Activated naive CD4-positive, alpha-beta T cell treated with anti-CD3 and anti-CD28 coated beads for 36 hours (primary cell): ENCODE results near the gene ZC3H4. TPM values are rescaled to one million over a fixed set of nuclear protein-coding genes. Genes with fewer than 3 reads are reported as not detected.

Experiments
- CTCF ChIA-PET: fragments of 350-600 bp; sonication (Branson Sonifier 250); formaldehyde crosslinking; loops from one replicate; lab custom pipeline; 2021; ENCODE audit warnings: antibody characterized with exemption; lab: Charles Lee
- DNase-seq: peaks from one replicate; pipeline ENCODE4 v3.0.0-alpha.2; 2020
- H3K27ac Mint-ChIP-seq: one replicate; pipeline ENCODE4 v1.8.0; 2021; ENCODE audit warnings: mild to moderate bottlenecking, mixed read lengths
- H3K27me3 Mint-ChIP-seq: one replicate; pipeline ENCODE4 v1.8.0; 2021; ENCODE audit warnings: low read depth, mixed read lengths
- H3K36me3 Mint-ChIP-seq: one replicate; pipeline ENCODE4 v1.8.0; 2021; ENCODE audit warnings: low read depth, mixed read lengths
- H3K4me1 Mint-ChIP-seq: one replicate; pipeline ENCODE4 v1.8.0; 2021; ENCODE audit warnings: low read depth, mixed read lengths
- H3K4me3 Mint-ChIP-seq: one replicate; pipeline ENCODE4 v1.8.0; 2021; ENCODE audit warnings: mild to moderate bottlenecking, moderate library complexity, mixed read lengths
- H3K9me3 Mint-ChIP-seq: one replicate; pipeline ENCODE4 v1.8.0; 2021; ENCODE audit warnings: mixed read lengths
- intact Hi-C: fragments of 100-400 bp; cut with micrococcal nuclease; formaldehyde crosslinking; loops from one replicate; pipeline ENCODE4 v1.15.1; 2023
- total RNA-seq, 2 experiments: library from RNA; stranded (reverse); gene quantifications; one replicate each; pipeline ENCODE4 v1.2.3, GENCODE V29; 2021

The ZC3H4 gene
- total RNA-seq, 2 experiments from 2014 or later = 46.0 to 48.8 TPM

- Mint-ChIP-seq H3K4me1 (peaks cover 51% of the 10 kb centered on the region), H3K4me3 (peak overlapping the region; percentile 99), H3K27me3 (no peaks in the 10 kb centered on the region), H3K36me3 (peaks cover 42% of the 10 kb centered on the region), H3K27ac (peak overlapping the region; percentile 18), H3K9me3 (peaks cover 3% of the 10 kb centered on the region)
- DNase-seq = no peak
- CTCF ChIA-PET = interaction anchor here (0.6 to 3.5 kb wide), 11 partner anchors 11 to 119 kb away, joined by 3 to 30 read pairs (median 7); no protein-coding TSS in a partner anchor
- intact Hi-C loops = loop anchor here (5.0 kb wide), 1 partner anchor 95 kb away; no protein-coding TSS in a partner anchor
Measured at GRCh38 chr19:47132194-47132852, 18.7 kb upstream of the ZC3H4 start.

GRCh38 chr19:47130589-47131227, 17.1 kb upstream of the ZC3H4 start, which contains the start of gene SAE1:
SAE1 (plus strand) TSS chr19:47130835; CDS start chr19:47130931, 96 bp downstream.
- Mint-ChIP-seq H3K27me3 (no peaks in the 10 kb centered on the region), H3K9me3 (peaks cover 3% of the 10 kb centered on the region), H3K4me1 (peaks cover 41% of the 10 kb centered on the region), H3K4me3 (peak within 1 kb of the TSS; percentile 99), H3K27ac (peak within 1 kb of the TSS; percentile 99), H3K36me3 (peaks cover 42% of the 10 kb centered on the region)
- intact Hi-C loops = loop anchor here (1.0 to 5.0 kb wide), 5 partner anchors 18 to 114 kb away; partner anchors contain the start of gene ZC3H4
- DNase-seq = peak; percentile 95
- CTCF ChIA-PET = interaction anchor here (0.6 to 3.5 kb wide), 17 partner anchors 13 to 756 kb away, joined by 3 to 30 read pairs (median 7); partner anchors contain the start of genes SULT2A1 and ZC3H4

GRCh38 chr19:47130120-47130588, 16.6 kb upstream of the ZC3H4 start:
- H3K9me3 Mint-ChIP-seq = peaks cover 3% of the 10 kb centered on the region
- intact Hi-C loops = loop anchor here (1.0 to 5.0 kb wide), 5 partner anchors 17 to 114 kb away; partner anchors contain the start of gene ZC3H4
- H3K4me1 Mint-ChIP-seq = peaks cover 39% of the 10 kb centered on the region
- peak overlapping the region; percentile 99 for H3K4me3 Mint-ChIP-seq
- peaks cover 39% of the 10 kb centered on the region for H3K36me3 Mint-ChIP-seq
- DNase-seq = no peak
- peak overlapping the region; percentile 99 for H3K27ac Mint-ChIP-seq
- H3K27me3 Mint-ChIP-seq = no peaks in the 10 kb centered on the region
- CTCF ChIA-PET = interaction anchor here (1.0 to 3.5 kb wide), 4 partner anchors 16 to 117 kb away, joined by 5 to 30 read pairs (median 14); no protein-coding TSS in a partner anchor

- Mint-ChIP-seq H3K4me1 (peaks cover 38% of the 10 kb centered on the region), H3K4me3 (no peak overlapping the region), H3K27ac (no peak overlapping the region), H3K36me3 (peaks cover 36% of the 10 kb centered on the region), H3K9me3 (peaks cover 3% of the 10 kb centered on the region), H3K27me3 (no peaks in the 10 kb centered on the region)
- CTCF ChIA-PET = interaction anchor here (1.0 kb wide), 1 partner anchor 116 kb away, joined by 5 read pairs; no protein-coding TSS in a partner anchor
- DNase-seq = no peak
- intact Hi-C loops = no loop called here
Measured at GRCh38 chr19:47129579-47129978, 16.0 kb upstream of the ZC3H4 start.

GRCh38 chr19:47125669-47125938, 12.0 kb upstream of the ZC3H4 start:
- Mint-ChIP-seq H3K27ac (no peak overlapping the region), H3K36me3 (peaks cover 4% of the 10 kb centered on the region), H3K4me3 (no peak overlapping the region), H3K27me3 (no peaks in the 10 kb centered on the region), H3K4me1 (peaks cover 9% of the 10 kb centered on the region), H3K9me3 (peaks cover 3% of the 10 kb centered on the region)
- DNase-seq = no peak
- intact Hi-C loops = loop anchor here (1.0 kb wide), 3 partner anchors 46 to 112 kb away; no protein-coding TSS in a partner anchor
- CTCF ChIA-PET = interaction anchor here (0.6 to 2.6 kb wide), 19 partner anchors 9 to 442 kb away, joined by 3 to 35 read pairs (median 4); partner anchors contain the start of gene ZC3H4

GRCh38 chr19:47124937-47125668, 11.5 kb upstream of the ZC3H4 start:
- H3K36me3 Mint-ChIP-seq = no peaks in the 10 kb centered on the region
- no peak for DNase-seq
- intact Hi-C loops = loop anchor here (1.0 kb wide), 3 partner anchors 46 to 112 kb away; no protein-coding TSS in a partner anchor
- H3K27ac Mint-ChIP-seq = no peak overlapping the region
- H3K4me1 Mint-ChIP-seq = peaks cover 5% of the 10 kb centered on the region
- no peaks in the 10 kb centered on the region for H3K27me3 Mint-ChIP-seq
- H3K9me3 Mint-ChIP-seq = no peaks in the 10 kb centered on the region
- CTCF ChIA-PET = interaction anchor here (0.6 to 3.5 kb wide), 22 partner anchors 9 to 226 kb away, joined by 3 to 35 read pairs (median 4); partner anchors contain the start of gene ZC3H4
- no peak overlapping the region for H3K4me3 Mint-ChIP-seq

GRCh38 chr19:47123406-47123805, 9.8 kb upstream of the ZC3H4 start:
- Mint-ChIP-seq H3K27me3 (no peaks in the 10 kb centered on the region), H3K27ac (no peak overlapping the region), H3K4me3 (no peak overlapping the region), H3K9me3 (no peaks in the 10 kb centered on the region), H3K36me3 (no peaks in the 10 kb centered on the region), H3K4me1 (peaks cover 5% of the 10 kb centered on the region)
- intact Hi-C loops = no loop called here
- CTCF ChIA-PET = interaction anchor here (0.6 to 3.5 kb wide), 14 partner anchors 10 to 409 kb away, joined by 3 to 26 read pairs (median 4); partner anchors contain the start of gene ZC3H4
- no peak for DNase-seq

GRCh38 chr19:47122359-47123335, 9.1 kb upstream of the ZC3H4 start:
- intact Hi-C loops = no loop called here
- Mint-ChIP-seq H3K4me1 (peaks cover 5% of the 10 kb centered on the region), H3K4me3 (no peak overlapping the region), H3K27ac (no peak overlapping the region), H3K27me3 (no peaks in the 10 kb centered on the region), H3K9me3 (no peaks in the 10 kb centered on the region), H3K36me3 (no peaks in the 10 kb centered on the region)
- DNase-seq = no peak
- CTCF ChIA-PET = interaction anchor here (0.7 to 3.5 kb wide), 9 partner anchors 16 to 173 kb away, joined by 3 to 26 read pairs (median 5); no protein-coding TSS in a partner anchor

GRCh38 chr19:47120470-47121067, 7.0 kb upstream of the ZC3H4 start:
- Mint-ChIP-seq H3K4me3 (no peak overlapping the region), H3K9me3 (no peaks in the 10 kb centered on the region), H3K4me1 (peaks cover 5% of the 10 kb centered on the region), H3K27me3 (no peaks in the 10 kb centered on the region), H3K27ac (peak overlapping the region; percentile 19), H3K36me3 (no peaks in the 10 kb centered on the region)
- DNase-seq = no peak
- intact Hi-C loops = no loop called here
- CTCF ChIA-PET = interaction anchor here (1.2 to 2.6 kb wide), 4 partner anchors 41 to 187 kb away, joined by 3 to 9 read pairs (median 5); no protein-coding TSS in a partner anchor

GRCh38 chr19:47113850-47114651, 475 bp upstream of the ZC3H4 start:
- peak overlapping the region; percentile 99 for H3K4me3 Mint-ChIP-seq
- H3K27ac Mint-ChIP-seq = peak overlapping the region; percentile 100
- intact Hi-C loops = loop anchor here (1.0 to 5.0 kb wide), 12 partner anchors 17 to 325 kb away; partner anchors contain the start of genes AP2S1, ARHGAP35, CCDC9 and SAE1
- no peak for DNase-seq
- no peaks in the 10 kb centered on the region for H3K27me3 Mint-ChIP-seq
- no peaks in the 10 kb centered on the region for H3K9me3 Mint-ChIP-seq
- H3K36me3 Mint-ChIP-seq = peaks cover 27% of the 10 kb centered on the region
- peaks cover 18% of the 10 kb centered on the region for H3K4me1 Mint-ChIP-seq
- CTCF ChIA-PET = interaction anchor here (0.7 to 4.2 kb wide), 9 partner anchors 12 to 356 kb away, joined by 3 to 24 read pairs (median 7); partner anchors contain the start of gene SAE1
